Endothelial cell of umbilical vein (primary cell): ENCODE data around the gene NUTM2G.
"Not testable (repeated sequence)": the region's sequence is repeated elsewhere in the genome, so short reads cannot be mapped to it uniquely, and the experiment has no call there.

ENCODE experiments used
- EZH2 ChIP-seq: IDR thresholded peaks from 2 replicates; pipeline ENCODE4 v1.6.1; 2012; ENCODE audit warnings: borderline replicate concordance, low read depth, mild to moderate bottlenecking, moderate library complexity, low read length, inconsistent platforms; ENCODE audit not compliant: severe bottlenecking
- JUN ChIP-seq: IDR thresholded peaks from 2 replicates; pipeline ENCODE4 v1.6.1; 2011; ENCODE audit warnings: borderline replicate concordance, low read depth; ENCODE audit not compliant: insufficient read length, insufficient read depth
- MYC ChIP-seq: IDR thresholded peaks from one replicate; pipeline ENCODE4 v1.6.1; 2011; ENCODE audit warnings: mild to moderate bottlenecking, low read depth, low read length
- POLR2A ChIP-seq: IDR thresholded peaks from 2 replicates; pipeline ENCODE4 v1.6.1; 2012; ENCODE audit warnings: low read depth, mild to moderate bottlenecking, control low read depth, low read length
- POLR2AphosphoS5 ChIP-seq: IDR thresholded peaks from 2 replicates; pipeline ENCODE4 v1.6.1; 2012; ENCODE audit warnings: low read depth, mild to moderate bottlenecking, control low read depth, low read length, moderate library complexity; ENCODE audit not compliant: insufficient read depth
- TF ChIP-seq, protein P1 (sequence below): IDR thresholded peaks from 2 replicates; pipeline ENCODE4 v1.6.1; 2011; ENCODE audit not compliant: insufficient read depth, insufficient read length
- TF ChIP-seq, protein P2 (sequence below), 2 donors: IDR thresholded peaks; 1 replicate in 1 of 2; 2 replicates in 1 of 2; pipeline ENCODE4 v1.5.1; 2011; ENCODE audit warnings: low read length in 2 of 2, mild to moderate bottlenecking in 2 of 2, moderate library complexity in 2 of 2, control low read depth in 1 of 2, inconsistent platforms in 1 of 2, low read depth in 1 of 2; ENCODE audit not compliant: insufficient read depth in 1 of 2; ENCODE audit errors: extremely low read depth in 1 of 2

DNA sequence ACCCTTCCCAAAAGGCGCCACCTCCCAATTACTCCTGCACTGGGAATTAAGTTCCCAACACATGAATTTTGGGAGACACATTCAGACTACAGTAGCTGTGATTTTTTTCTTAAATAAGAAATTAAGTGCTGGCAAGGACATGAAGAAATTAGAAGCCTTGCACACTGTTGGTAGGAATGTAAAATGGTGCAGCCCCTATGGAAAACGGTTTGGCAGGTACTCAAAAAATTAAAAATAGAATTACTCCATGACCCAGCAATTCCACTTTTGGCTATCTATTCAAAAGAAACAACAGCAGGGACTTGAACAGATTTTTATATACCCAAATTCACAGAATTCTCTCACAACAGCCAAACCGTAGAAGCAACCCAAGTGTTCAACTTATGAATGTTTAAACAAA is 55.5 kb downstream of the NUTM2G start:
- TF ChIP-seq, protein P1, sequence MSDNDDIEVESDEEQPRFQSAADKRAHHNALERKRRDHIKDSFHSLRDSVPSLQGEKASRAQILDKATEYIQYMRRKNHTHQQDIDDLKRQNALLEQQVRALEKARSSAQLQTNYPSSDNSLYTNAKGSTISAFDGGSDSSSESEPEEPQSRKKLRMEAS, result not testable (repeated sequence)
- not testable (repeated sequence) for TF ChIP-seq EZH2, POLR2A, JUN, POLR2AphosphoS5, MYC
- TF ChIP-seq, protein P2, sequence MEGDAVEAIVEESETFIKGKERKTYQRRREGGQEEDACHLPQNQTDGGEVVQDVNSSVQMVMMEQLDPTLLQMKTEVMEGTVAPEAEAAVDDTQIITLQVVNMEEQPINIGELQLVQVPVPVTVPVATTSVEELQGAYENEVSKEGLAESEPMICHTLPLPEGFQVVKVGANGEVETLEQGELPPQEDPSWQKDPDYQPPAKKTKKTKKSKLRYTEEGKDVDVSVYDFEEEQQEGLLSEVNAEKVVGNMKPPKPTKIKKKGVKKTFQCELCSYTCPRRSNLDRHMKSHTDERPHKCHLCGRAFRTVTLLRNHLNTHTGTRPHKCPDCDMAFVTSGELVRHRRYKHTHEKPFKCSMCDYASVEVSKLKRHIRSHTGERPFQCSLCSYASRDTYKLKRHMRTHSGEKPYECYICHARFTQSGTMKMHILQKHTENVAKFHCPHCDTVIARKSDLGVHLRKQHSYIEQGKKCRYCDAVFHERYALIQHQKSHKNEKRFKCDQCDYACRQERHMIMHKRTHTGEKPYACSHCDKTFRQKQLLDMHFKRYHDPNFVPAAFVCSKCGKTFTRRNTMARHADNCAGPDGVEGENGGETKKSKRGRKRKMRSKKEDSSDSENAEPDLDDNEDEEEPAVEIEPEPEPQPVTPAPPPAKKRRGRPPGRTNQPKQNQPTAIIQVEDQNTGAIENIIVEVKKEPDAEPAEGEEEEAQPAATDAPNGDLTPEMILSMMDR (IDR thresholded peaks at IDR 0.05; ENCODE audit: extremely low read depth in 1 of 2, insufficient read depth in 1 of 2, low read depth in 1 of 2, low read length in 2 of 2), result not testable (repeated sequence)
